Neuronal stem cell (in vitro differentiated cells): ENCODE data around the gene AKAP1.

ENCODE experiments used
- DNase-seq: peaks from one replicate; pipeline ENCODE4 v3.0.0-alpha.2; 2013; ENCODE audit warnings: low spot score
- H2AFZ ChIP-seq: one replicate; pipeline ENCODE4 v1.6.1; 2013; ENCODE audit warnings: mild to moderate bottlenecking, low read length, inconsistent platforms
- H2AK5ac ChIP-seq: 2 replicates; pipeline ENCODE4 v1.6.1; 2013; ENCODE audit warnings: low read depth, mild to moderate bottlenecking, inconsistent platforms, low read length, moderate library complexity, mixed read lengths
- H2BK120ac ChIP-seq: 2 replicates; pipeline ENCODE4 v1.6.1; 2013; ENCODE audit warnings: low read depth, mild to moderate bottlenecking, inconsistent platforms, low read length, moderate library complexity, mixed read lengths
- H2BK12ac ChIP-seq: one replicate; pipeline ENCODE4 v1.6.1; 2013; ENCODE audit warnings: low read length, inconsistent platforms
- H2BK15ac ChIP-seq: 2 replicates; pipeline ENCODE4 v1.6.1; 2013; ENCODE audit warnings: mild to moderate bottlenecking, low read length, inconsistent platforms, mixed read lengths
- H2BK5ac ChIP-seq: one replicate; pipeline ENCODE4 v1.6.1; 2013; ENCODE audit warnings: inconsistent platforms, mild to moderate bottlenecking, low read length, moderate library complexity
- H3K14ac ChIP-seq: one replicate; pipeline ENCODE4 v1.6.1; 2013; ENCODE audit warnings: low read length, inconsistent platforms
- H3K18ac ChIP-seq: 2 replicates; pipeline ENCODE4 v1.6.1; 2013; ENCODE audit warnings: low read length, inconsistent platforms
- H3K23ac ChIP-seq: 2 replicates; pipeline ENCODE4 v1.6.1; 2013; ENCODE audit warnings: low read depth, mild to moderate bottlenecking, mixed read lengths, low read length, inconsistent platforms; ENCODE audit not compliant: poor library complexity
- H3K27ac ChIP-seq: replicated peaks from 3 replicates; pipeline ENCODE4 v1.5.1; 2013; ENCODE audit warnings: low read length, inconsistent platforms
- H3K27me3 ChIP-seq, 3 experiments: 2 replicates each; pipeline ENCODE4 v1.6.1; 2013; ENCODE audit warnings: low read length in 3 of 3, mild to moderate bottlenecking in 2 of 3, inconsistent platforms in 1 of 3, low read depth in 1 of 3, mixed read lengths in 1 of 3, moderate library complexity in 1 of 3; ENCODE audit not compliant: control insufficient read depth in 3 of 3, insufficient read depth in 3 of 3
- H3K36me3 ChIP-seq, 2 donors: replicated peaks in 1 of 2; 2 replicates each; pipeline ENCODE4 v1.6.1; 2013; ENCODE audit warnings: low read length in 2 of 2; ENCODE audit not compliant: control insufficient read depth in 2 of 2, insufficient read depth in 2 of 2
- H3K4ac ChIP-seq: 2 replicates; pipeline ENCODE4 v1.6.1; 2013; ENCODE audit warnings: inconsistent platforms, mild to moderate bottlenecking, low read length, moderate library complexity
- H3K4me1 ChIP-seq, 2 donors: 1 replicate in 1 of 2; 2 replicates in 1 of 2; pipeline ENCODE4 v1.6.1; 2013; ENCODE audit warnings: low read length in 2 of 2, low read depth in 1 of 2; ENCODE audit not compliant: control insufficient read depth in 2 of 2, insufficient read depth in 1 of 2
- H3K4me2 ChIP-seq: one replicate; pipeline ENCODE4 v1.6.1; 2013; ENCODE audit warnings: mild to moderate bottlenecking, low read length, inconsistent platforms; ENCODE audit not compliant: insufficient read depth, poor library complexity, severe bottlenecking
- H3K4me3 ChIP-seq, 2 donors: 2 replicates each; pipeline ENCODE4 v1.5.1; 2013; ENCODE audit warnings: low read length in 2 of 2, mild to moderate bottlenecking in 2 of 2, inconsistent platforms in 1 of 2, moderate library complexity in 1 of 2
- H3K79me1 ChIP-seq: one replicate; pipeline ENCODE4 v1.6.1; 2013; ENCODE audit warnings: low read depth, mild to moderate bottlenecking, inconsistent platforms, low read length, moderate library complexity
- H3K9ac ChIP-seq: one replicate; pipeline ENCODE4 v1.6.1; 2013; ENCODE audit warnings: mild to moderate bottlenecking, low read depth, low read length, inconsistent platforms; ENCODE audit not compliant: poor library complexity
- H3K9me3 ChIP-seq, 2 donors: replicated peaks in 1 of 2; 2 replicates each; pipeline versions ENCODE3 to v1.6.1; 2013; ENCODE audit warnings: low read length in 2 of 2, mild to moderate bottlenecking in 2 of 2, inconsistent platforms in 1 of 2, low read depth in 1 of 2, mixed read lengths in 1 of 2, moderate library complexity in 1 of 2; ENCODE audit not compliant: control insufficient read depth in 2 of 2, insufficient read depth in 1 of 2
- H4K8ac ChIP-seq: one replicate; pipeline ENCODE4 v1.6.1; 2013; ENCODE audit warnings: low read depth, mild to moderate bottlenecking, inconsistent platforms, low read length, moderate library complexity
- H4K91ac ChIP-seq: one replicate; pipeline ENCODE4 v1.6.1; 2013; ENCODE audit warnings: low read length, low read depth, mild to moderate bottlenecking, inconsistent platforms; ENCODE audit not compliant: poor library complexity
- WGBS, 2 donors: extraction: QIAGEN DNeasy Blood & Tissue Kit; methylation state at CpG; one replicate each; pipeline ENCODE4 v1.1.7; 2013; ENCODE audit warnings: missing lambda C conversion rate in 2 of 2, mixed read lengths in 1 of 2; ENCODE audit not compliant: insufficient read length in 2 of 2, insufficient replicate concordance in 1 of 2; ENCODE audit errors: extremely low coverage in 2 of 2; 5-methylcytosine and 5-hydroxymethylcytosine counted together

The AKAP1 gene

GRCh38 chr17:57125866-57126265 is 40.8 kb downstream of the AKAP1 start:
- H2BK15ac ChIP-seq = no peak overlapping the region
- H4K91ac ChIP-seq = no peak overlapping the region
- no peak overlapping the region for H3K14ac ChIP-seq
- no peak overlapping the region for H3K4ac ChIP-seq
- no peak overlapping the region for H3K18ac ChIP-seq
- no peak overlapping the region for H3K27ac ChIP-seq
- no peak overlapping the region for H2BK5ac ChIP-seq
- H3K36me3 ChIP-seq = peaks cover 10 to 49% of the 10 kb centered on the region in 2 donors
- DNase-seq = no peak
- H3K4me3 ChIP-seq = no peak overlapping the region
- H3K9ac ChIP-seq = no peak overlapping the region
- H3K23ac ChIP-seq = no peak overlapping the region
- no peaks in the 10 kb centered on the region for H3K9me3 ChIP-seq
- peaks cover 0 to 3% of the 10 kb centered on the region in 2 donors for H3K4me1 ChIP-seq
- H3K27me3 ChIP-seq = no peaks in the 10 kb centered on the region
- no CpG with 5 or more reads among the region's 6 CpGs for WGBS, 2 donors
- H2AK5ac ChIP-seq = no peak overlapping the region
- no peaks in the 10 kb centered on the region for H3K79me1 ChIP-seq
- no peak overlapping the region for H2BK120ac ChIP-seq
- no peak overlapping the region for H3K4me2 ChIP-seq
- H2AFZ ChIP-seq = no peak overlapping the region
- H2BK12ac ChIP-seq = no peak overlapping the region
- no peak overlapping the region for H4K8ac ChIP-seq

- no peak overlapping the region for H2BK5ac ChIP-seq
- H3K23ac ChIP-seq = no peak overlapping the region
- peak overlapping the region; percentile 43 for H3K4me2 ChIP-seq
- H3K9ac ChIP-seq = no peak overlapping the region
- H2BK15ac ChIP-seq = no peak overlapping the region
- H3K79me1 ChIP-seq = no peaks in the 10 kb centered on the region
- DNase-seq = peak; percentile 87
- H3K36me3 ChIP-seq = peaks cover 0 to 1% of the 10 kb centered on the region in 2 donors
- H3K18ac ChIP-seq = no peak overlapping the region
- no peak overlapping the region for H3K27ac ChIP-seq
- H3K9me3 ChIP-seq = no peaks in the 10 kb centered on the region
- peaks cover 4 to 20% of the 10 kb centered on the region in 2 donors for H3K4me1 ChIP-seq
- no peaks in the 10 kb centered on the region for H3K27me3 ChIP-seq
- no peak overlapping the region for H3K14ac ChIP-seq
- H2AK5ac ChIP-seq = no peak overlapping the region
- no peak overlapping the region for H2BK120ac ChIP-seq
- no CpG with 5 or more reads among the region's 16 CpGs for WGBS, 2 donors
- no peak overlapping the region for H3K4ac ChIP-seq
- peak overlapping the region in 1 of 2 donors; percentile 16 for H3K4me3 ChIP-seq
- no peak overlapping the region for H4K8ac ChIP-seq
- H4K91ac ChIP-seq = no peak overlapping the region
- no peak overlapping the region for H2BK12ac ChIP-seq
- peak overlapping the region; percentile 75 for H2AFZ ChIP-seq
Observed at GRCh38 chr17:57130708-57131461, 45.8 kb downstream of the AKAP1 start.

- H3K27ac ChIP-seq = no peak overlapping the region
- H2AK5ac ChIP-seq = no peak overlapping the region
- H3K79me1 ChIP-seq = no peaks in the 10 kb centered on the region
Observed at GRCh38 chr17:57132663-57133062, 47.6 kb downstream of the AKAP1 start.

GRCh38 chr17:57133486-57133885 is 48.4 kb downstream of the AKAP1 start:
- Histone ChIP-seq H3K18ac (peak overlapping the region; percentile 61), H2BK15ac (no peak overlapping the region), H2AK5ac (no peak overlapping the region), H3K9me3 (no peaks in the 10 kb centered on the region), H3K27me3 (no peaks in the 10 kb centered on the region), H3K4me1 (peaks cover 9 to 25% of the 10 kb centered on the region in 2 donors), H2BK120ac (no peak overlapping the region), H3K36me3 (no peaks in the 10 kb centered on the region), H2BK12ac (no peak overlapping the region), H3K9ac (no peak overlapping the region), H2AFZ (no peak overlapping the region), H3K27ac (no peak overlapping the region), H2BK5ac (no peak overlapping the region), H3K4ac (no peak overlapping the region), H3K23ac (no peak overlapping the region), H3K4me2 (no peak overlapping the region), H3K14ac (no peak overlapping the region), H3K79me1 (no peaks in the 10 kb centered on the region), H3K4me3 (no peak overlapping the region), H4K8ac (no peak overlapping the region), H4K91ac (no peak overlapping the region)
- DNase-seq = no peak
- WGBS, 2 donors = no CpG with 5 or more reads among the region's 7 CpGs

More at GRCh38 chr17:57132663-57133062, 47.6 kb downstream of the AKAP1 start:
- Histone ChIP-seq H3K18ac (no peak overlapping the region), H4K91ac (no peak overlapping the region), H3K4me3 (no peak overlapping the region), H3K23ac (no peak overlapping the region), H2BK5ac (no peak overlapping the region), H4K8ac (no peak overlapping the region), H3K9ac (no peak overlapping the region), H3K4me1 (peaks cover 9 to 25% of the 10 kb centered on the region in 2 donors), H3K36me3 (no peaks in the 10 kb centered on the region), H2BK15ac (no peak overlapping the region), H2BK120ac (no peak overlapping the region), H3K9me3 (no peaks in the 10 kb centered on the region), H3K27me3 (no peaks in the 10 kb centered on the region), H3K4me2 (no peak overlapping the region), H3K14ac (no peak overlapping the region), H2AFZ (peak overlapping the region; percentile 15), H2BK12ac (no peak overlapping the region), H3K4ac (no peak overlapping the region)
- no peak for DNase-seq
- WGBS, 2 donors = no CpG with 5 or more reads among the region's 2 CpGs
